Right atrium auricular region (tissue), 2 donors: ENCODE results near the gene PPFIA4. TPM values are rescaled to one million over a fixed set of nuclear protein-coding genes. Genes with fewer than 3 reads are reported as not detected.

Source experiments
- DNase-seq: peaks from one replicate; pipeline ENCODE4 v3.0.0-alpha.2; 2019; ENCODE audit warnings: low spot score
- H3K27ac ChIP-seq, 2 donors: fragments of 200-600 bp; sonication (generic); 1 replicate in 1 of 2; 2 replicates in 1 of 2; pipeline ENCODE4 v1.5.1; 2016 to 2019
- H3K27me3 ChIP-seq, 2 donors: fragments of 200-600 bp; sonication (generic); one replicate each; pipeline versions ENCODE4 v1.5.1 to v1.6.0; 2017 to 2019
- H3K36me3 ChIP-seq: fragments of 200-600 bp; sonication (generic); one replicate; pipeline ENCODE4 v1.5.1; 2016
- H3K4me1 ChIP-seq, 2 donors: fragments of 200-600 bp; sonication (generic); one replicate each; pipeline versions ENCODE4 v1.5.1 to v1.6.0; 2017 to 2019
- H3K4me3 ChIP-seq, 2 donors: fragments of 200-600 bp; sonication (generic); 1 replicate in 1 of 2; 2 replicates in 1 of 2; pipeline ENCODE4 v1.5.1; 2017 to 2019; ENCODE audit warnings: mild to moderate bottlenecking in 1 of 2, moderate library complexity in 1 of 2
- H3K9me3 ChIP-seq, 2 donors: fragments of 200-600 bp; sonication (generic); one replicate each; pipeline ENCODE4 v1.5.1; 2019
- total RNA-seq, 2 donors: library from RNA; depleted of rRNA; stranded (reverse); fragments of >200 nt; gene quantifications; one replicate each; pipeline ENCODE4 v1.1.0, GENCODE V29; 2016
- TF ChIP-seq, protein P1 (sequence below), 2 donors: fragments of 200-600 bp; sonication (generic); IDR thresholded peaks; one replicate each; pipeline ENCODE4 v1.5.1; 2019; ENCODE audit warnings: antibody characterized with exemption in 2 of 2

PPFIA4 gene
- total RNA-seq, 2 donors from 2014 or later: 16.3 to 19.2 TPM

DNA sequence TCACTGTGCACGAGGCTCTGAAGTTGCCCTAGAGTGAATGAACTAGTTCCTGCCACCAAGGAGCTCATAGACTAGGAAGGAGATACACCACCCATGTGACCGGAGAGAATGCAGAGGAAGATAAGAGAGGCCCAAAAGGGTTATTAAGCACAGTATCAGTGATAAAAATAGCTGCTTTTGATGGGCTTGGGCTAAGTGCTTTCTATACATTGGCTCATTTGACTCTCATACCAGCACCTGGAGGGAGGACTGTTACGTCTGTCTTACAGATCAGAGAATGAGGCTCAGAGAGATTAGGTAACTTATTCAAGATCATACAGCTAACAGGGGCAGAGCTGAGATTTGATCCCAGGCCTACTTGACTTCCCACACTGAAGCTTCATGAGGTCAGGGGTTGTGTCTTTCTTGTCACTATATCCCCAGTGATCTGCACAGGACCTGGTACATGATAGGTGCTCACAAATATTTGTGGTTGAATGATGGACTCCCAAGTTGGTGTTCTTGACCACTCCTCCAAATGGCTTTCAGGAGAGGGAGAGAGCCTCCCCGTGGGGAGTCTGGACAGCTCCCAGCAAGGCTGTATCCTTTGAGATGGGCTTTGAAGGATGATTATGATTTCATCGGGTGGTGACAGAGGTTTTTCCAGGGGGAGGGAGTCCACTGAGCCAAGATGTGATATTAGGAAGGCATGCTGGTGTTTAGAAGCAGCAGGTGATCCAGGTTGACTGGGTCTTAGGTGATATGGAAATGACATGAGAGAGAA lies 14.4 kb downstream of the PPFIA4 start:
- DNase-seq: no peak
- H3K27me3 ChIP-seq: no peaks in the 10 kb centered on the region
- no peaks in the 10 kb centered on the region for H3K9me3 ChIP-seq
- no peak overlapping the region for H3K4me3 ChIP-seq
- H3K4me1 ChIP-seq: peaks cover 0 to 49% of the 10 kb centered on the region in 2 donors
- H3K36me3 ChIP-seq: no peaks in the 10 kb centered on the region
- peak overlapping the region; percentile 26 to 65 for H3K27ac ChIP-seq
- TF ChIP-seq, protein P1, sequence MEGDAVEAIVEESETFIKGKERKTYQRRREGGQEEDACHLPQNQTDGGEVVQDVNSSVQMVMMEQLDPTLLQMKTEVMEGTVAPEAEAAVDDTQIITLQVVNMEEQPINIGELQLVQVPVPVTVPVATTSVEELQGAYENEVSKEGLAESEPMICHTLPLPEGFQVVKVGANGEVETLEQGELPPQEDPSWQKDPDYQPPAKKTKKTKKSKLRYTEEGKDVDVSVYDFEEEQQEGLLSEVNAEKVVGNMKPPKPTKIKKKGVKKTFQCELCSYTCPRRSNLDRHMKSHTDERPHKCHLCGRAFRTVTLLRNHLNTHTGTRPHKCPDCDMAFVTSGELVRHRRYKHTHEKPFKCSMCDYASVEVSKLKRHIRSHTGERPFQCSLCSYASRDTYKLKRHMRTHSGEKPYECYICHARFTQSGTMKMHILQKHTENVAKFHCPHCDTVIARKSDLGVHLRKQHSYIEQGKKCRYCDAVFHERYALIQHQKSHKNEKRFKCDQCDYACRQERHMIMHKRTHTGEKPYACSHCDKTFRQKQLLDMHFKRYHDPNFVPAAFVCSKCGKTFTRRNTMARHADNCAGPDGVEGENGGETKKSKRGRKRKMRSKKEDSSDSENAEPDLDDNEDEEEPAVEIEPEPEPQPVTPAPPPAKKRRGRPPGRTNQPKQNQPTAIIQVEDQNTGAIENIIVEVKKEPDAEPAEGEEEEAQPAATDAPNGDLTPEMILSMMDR (IDR thresholded peaks at IDR 0.05): no peak

DNA sequence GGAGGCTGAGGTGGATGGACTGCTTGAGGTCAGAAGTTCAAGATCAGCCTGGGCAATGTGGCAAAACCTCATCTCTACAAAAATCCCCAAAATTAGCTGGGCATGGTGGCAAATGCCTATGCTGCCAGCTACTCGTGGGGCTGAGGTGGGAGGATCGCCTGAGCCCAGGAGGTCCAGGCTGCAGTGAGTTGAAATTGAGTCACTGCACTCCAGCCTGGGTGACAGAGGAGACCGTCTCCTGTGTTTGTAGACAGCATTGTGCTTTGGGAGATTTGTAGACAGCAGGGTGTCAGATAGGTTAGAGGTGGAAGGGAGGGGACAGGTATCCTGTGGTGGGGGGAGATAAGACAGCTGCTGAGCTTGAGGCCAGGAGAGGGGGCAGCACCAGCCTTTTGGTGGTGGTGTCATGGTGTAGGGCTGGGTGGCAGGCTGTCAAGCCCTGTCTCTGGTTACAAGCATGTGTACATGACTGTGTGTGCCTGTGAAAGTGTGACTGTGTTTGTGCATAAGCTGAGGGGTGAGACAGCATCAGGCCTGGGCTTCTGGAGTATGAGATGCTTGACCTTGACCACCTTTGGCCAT lies 15.2 kb downstream of the PPFIA4 start:
- H3K27ac ChIP-seq: peak overlapping the region in 1 of 2 donors; percentile 65
- H3K4me1 ChIP-seq: peaks cover 0 to 46% of the 10 kb centered on the region in 2 donors
- H3K36me3 ChIP-seq: peaks cover 5% of the 10 kb centered on the region
- H3K27me3 ChIP-seq: no peaks in the 10 kb centered on the region
- no peak overlapping the region for H3K4me3 ChIP-seq
- TF ChIP-seq, protein P1 (IDR thresholded peaks at IDR 0.05): no peak
- DNase-seq: no peak
- no peaks in the 10 kb centered on the region for H3K9me3 ChIP-seq

DNA sequence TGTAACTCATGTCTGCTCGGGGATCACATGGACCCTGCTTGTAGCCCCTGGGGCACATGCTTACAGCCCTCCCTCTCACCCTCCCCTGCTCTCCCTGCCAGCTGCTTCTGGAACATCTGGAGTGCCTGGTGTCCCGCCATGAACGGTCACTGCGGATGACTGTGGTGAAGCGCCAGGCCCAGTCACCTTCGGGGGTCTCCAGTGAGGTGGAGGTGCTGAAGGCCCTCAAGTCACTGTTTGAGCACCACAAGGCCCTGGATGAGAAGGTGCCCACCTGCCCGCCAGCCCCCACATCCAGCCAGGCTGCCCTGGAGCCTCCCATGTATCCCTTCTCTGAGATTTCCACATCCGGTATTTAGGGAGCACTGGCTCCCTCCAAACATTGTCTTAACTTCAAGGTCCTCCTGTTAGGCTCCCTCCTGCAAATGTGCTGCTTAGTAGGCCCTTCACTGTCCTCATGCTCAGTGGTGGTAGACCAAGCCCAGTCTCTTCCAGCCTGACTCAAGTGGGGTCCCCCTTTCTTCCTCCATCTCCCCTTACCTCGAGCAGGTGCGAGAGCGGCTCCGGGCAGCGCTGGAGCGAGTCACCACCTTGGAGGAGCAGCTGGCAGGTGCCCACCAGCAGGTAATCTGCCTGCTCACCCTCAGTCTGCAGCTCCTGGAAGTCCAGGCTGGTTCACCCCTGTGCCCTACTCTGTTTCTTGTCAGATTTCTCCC lies 17.7 kb downstream of the PPFIA4 start:
- H3K4me3 ChIP-seq: no peak overlapping the region

DNA sequence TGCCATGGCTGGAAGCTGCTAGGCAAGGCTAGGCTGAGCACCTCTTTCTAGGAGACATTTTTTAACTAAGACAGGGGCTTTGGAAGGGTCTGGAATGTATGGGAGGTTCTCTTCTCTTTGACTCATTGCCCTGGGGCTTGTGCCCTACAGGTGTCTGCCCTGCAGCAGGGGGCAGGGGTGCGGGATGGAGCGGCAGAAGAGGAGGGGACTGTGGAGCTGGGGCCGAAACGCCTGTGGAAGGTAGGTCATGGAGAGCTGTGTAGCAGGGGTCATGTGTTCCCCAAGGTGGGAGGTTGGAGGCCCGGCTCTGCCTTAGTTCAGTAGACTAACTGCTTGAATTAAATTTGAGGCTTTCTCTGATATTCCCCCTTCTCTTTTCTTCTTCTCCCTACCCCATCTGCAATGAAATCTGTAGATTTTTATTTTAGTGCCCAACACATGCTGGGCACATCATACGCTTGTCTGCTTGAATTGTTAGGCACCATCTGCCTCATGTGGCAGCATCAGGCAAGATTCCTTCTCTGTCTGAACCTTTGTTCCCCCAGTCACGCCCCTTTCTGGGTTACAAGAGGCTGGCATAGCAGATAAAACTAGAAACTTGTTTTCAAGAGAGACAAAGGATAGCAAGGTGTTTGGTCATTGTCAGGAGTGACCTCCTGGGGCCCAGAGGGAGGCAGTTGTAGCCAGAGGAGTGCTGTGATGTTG lies 18.4 kb downstream of the PPFIA4 start:
- H3K27me3 ChIP-seq: no peaks in the 10 kb centered on the region
- no peak overlapping the region for H3K4me3 ChIP-seq
- peaks cover 9% of the 10 kb centered on the region for H3K36me3 ChIP-seq
- no peaks in the 10 kb centered on the region for H3K9me3 ChIP-seq
- H3K27ac ChIP-seq: no peak overlapping the region
- no peak for DNase-seq
- TF ChIP-seq, protein P1 (IDR thresholded peaks at IDR 0.05): no peak
- H3K4me1 ChIP-seq: peaks cover 0 to 19% of the 10 kb centered on the region in 2 donors

More for the DNA sequence above, 17.7 kb downstream of the PPFIA4 start:
- Histone ChIP-seq H3K27me3 (no peaks in the 10 kb centered on the region), H3K9me3 (no peaks in the 10 kb centered on the region), H3K27ac (no peak overlapping the region), H3K36me3 (peaks cover 9% of the 10 kb centered on the region), H3K4me1 (peaks cover 0 to 27% of the 10 kb centered on the region in 2 donors)
- no peak for DNase-seq
- TF ChIP-seq, protein P1 (IDR thresholded peaks at IDR 0.05): no peak

DNA sequence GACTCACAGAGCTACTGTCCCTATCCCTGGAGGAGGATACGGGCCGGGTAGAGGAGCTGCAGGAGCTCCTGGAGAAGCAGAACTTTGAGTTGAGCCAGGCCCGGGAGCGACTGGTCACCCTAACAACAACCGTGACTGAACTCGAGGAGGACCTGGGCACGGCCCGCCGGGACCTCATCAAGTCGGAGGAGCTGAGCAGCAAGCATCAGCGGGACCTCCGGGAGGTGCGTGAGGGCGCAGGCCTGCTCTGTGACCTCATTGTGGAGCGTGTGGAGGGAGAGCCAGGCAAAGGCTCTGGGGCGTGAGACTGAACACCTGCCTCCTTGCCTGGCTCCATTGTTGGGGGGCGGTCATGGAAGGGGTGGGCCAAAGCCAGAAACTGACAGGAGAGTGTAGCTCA lies 19.0 kb downstream of the PPFIA4 start:
- no peaks in the 10 kb centered on the region for H3K9me3 ChIP-seq
- H3K4me1 ChIP-seq: peaks cover 0 to 13% of the 10 kb centered on the region in 2 donors
- TF ChIP-seq, protein P1 (IDR thresholded peaks at IDR 0.05): no peak
- H3K4me3 ChIP-seq: no peak overlapping the region
- H3K27me3 ChIP-seq: no peaks in the 10 kb centered on the region
- H3K36me3 ChIP-seq: peaks cover 9% of the 10 kb centered on the region
- no peak for DNase-seq
- H3K27ac ChIP-seq: no peak overlapping the region
